GM12878 (cell line): ENCODE measurements around the gene RUNDC1. TPM values are rescaled to one million over a fixed set of nuclear protein-coding genes. Genes with fewer than 3 reads are reported as not detected.
A peak's percentile ranks its signal among the peaks of the same experiment; 100 is the strongest.
"Not testable (repeated sequence)": the region's sequence is repeated elsewhere in the genome, so short reads cannot be mapped to it uniquely, and the experiment has no call there.

ENCODE experiments used
- ATAC-seq: fragments of 200-7000 bp; cut with Tn5 transposase; 3 replicates; pipeline ENCODE4 v1.9.1; 2020; ENCODE audit warnings: mild to moderate bottlenecking, moderate library complexity
- BruUV-seq: library from RNA; stranded (reverse); fragments of 400-500 nt; replicated peaks from 2 replicates; lab custom pipeline; 2021; lab: Mats Ljungman, UMichigan
- CTCF ChIA-PET: fragments of 300-600 bp; sonication (Branson Sonifier 250); formaldehyde crosslinking; extraction: SDS; loops from one replicate; lab custom pipeline; 2021; ENCODE audit warnings: inconsistent platforms; lab: Yijun Ruan, JAX
- POLR2A ChIA-PET: fragments of 350-600 bp; formaldehyde crosslinking; extraction: SDS; loops from one replicate; lab custom pipeline; 2021; ENCODE audit warnings: inconsistent platforms; lab: Charles Lee
- RAD21 ChIA-PET: fragments of 300-600 bp; sonication (Branson Sonifier 250); formaldehyde crosslinking; loops from one replicate; lab custom pipeline; 2023; ENCODE audit warnings: antibody characterized with exemption; ENCODE audit not compliant: unreplicated experiment; lab: Charles Lee
- SMC1A ChIA-PET: fragments of 300-600 bp; sonication (Branson Sonifier 250); formaldehyde crosslinking; loops from one replicate; lab custom pipeline; 2023; ENCODE audit not compliant: unreplicated experiment, uncharacterized antibody; lab: Charles Lee
- DNase-seq: peaks from one replicate; pipeline ENCODE4 v3.0.0-alpha.2; 2011; ENCODE audit warnings: low read depth, low spot score
- FAIRE-seq: peaks from 3 replicates; lab custom pipeline; 2011; peaks lifted over from hg19 to GRCh38; lab: Jason Lieb, UNC
- H2AFZ ChIP-seq: 2 replicates; pipeline ENCODE4 v1.6.0; 2011; ENCODE audit warnings: low read depth, low read length, control low read depth; ENCODE audit not compliant: control insufficient read depth
- H3K27ac ChIP-seq: 2 replicates; pipeline ENCODE4 v1.5.1; 2011; ENCODE audit warnings: control low read depth; ENCODE audit not compliant: control insufficient read depth, insufficient read depth
- H3K27me3 ChIP-seq, 2 experiments: replicated peaks in 1 of 2; 2 replicates each; pipeline versions ENCODE4 v1.6.0 to v1.6.1; 2011; ENCODE audit warnings: low read length in 1 of 2; ENCODE audit not compliant: control insufficient read depth in 2 of 2, insufficient read depth in 2 of 2
- H3K36me3 ChIP-seq, 2 experiments: 2 replicates each; pipeline ENCODE4 v1.5.1; 2011; ENCODE audit warnings: low read length in 1 of 2; ENCODE audit not compliant: control insufficient read depth in 2 of 2, insufficient read depth in 2 of 2
- H3K4me1 ChIP-seq: 2 replicates; pipeline ENCODE4 v1.6.1; 2011; ENCODE audit warnings: mild to moderate bottlenecking, low read length, moderate library complexity, mixed read lengths; ENCODE audit not compliant: control insufficient read depth, insufficient read depth
- H3K4me2 ChIP-seq: 2 replicates; pipeline ENCODE4 v1.6.0; 2011; ENCODE audit warnings: control low read depth; ENCODE audit not compliant: control insufficient read depth, insufficient read depth
- H3K4me3 ChIP-seq: fragments of 200-600 bp; sonication (generic); 2 replicates; pipeline ENCODE4 v1.5.1; 2016
- H3K79me2 ChIP-seq: 2 replicates; pipeline ENCODE4 v1.6.0; 2011; ENCODE audit warnings: low read length; ENCODE audit not compliant: control insufficient read depth, insufficient read depth
- H3K9ac ChIP-seq: 2 replicates; pipeline ENCODE4 v1.8.0; 2011; ENCODE audit warnings: low read length, control low read depth, mixed read lengths; ENCODE audit not compliant: control insufficient read depth, insufficient read depth
- H3K9me3 ChIP-seq: replicated peaks from 3 replicates; pipeline ENCODE4 v1.5.1; 2011; ENCODE audit warnings: mild to moderate bottlenecking, low read length; ENCODE audit not compliant: control insufficient read depth, insufficient read depth
- H4K20me1 ChIP-seq: 2 replicates; pipeline ENCODE4 v1.6.0; 2011; ENCODE audit not compliant: control insufficient read depth, insufficient read depth
- SREBF1 ChIP-seq: IDR thresholded peaks from 2 replicates; pipeline ENCODE4 v1.6.1; 2012; ENCODE audit warnings: mild to moderate bottlenecking, low read length
- ZZZ3 ChIP-seq: IDR thresholded peaks from 2 replicates; pipeline ENCODE4 v1.6.1; 2011; ENCODE audit warnings: low read depth; ENCODE audit not compliant: control insufficient read depth, insufficient read length
- WGBS: methylation state at CpG from one replicate; pipeline ENCODE4 v1.1.6; 2016; ENCODE audit warnings: low lambda C conversion rate; ENCODE audit not compliant: insufficient replicate concordance, insufficient coverage; ENCODE audit errors: missing lambda C conversion rate; 5-methylcytosine and 5-hydroxymethylcytosine counted together
- in situ Hi-C: fragments of 300-500 bp; cut with MboI; formaldehyde crosslinking; loops from 9 replicates; pipeline ENCODE4 v1.14.3; 2018; ENCODE audit warnings: mixed read lengths
- intact Hi-C: fragments of 100-400 bp; cut with micrococcal nuclease; formaldehyde crosslinking; loops from one replicate; pipeline ENCODE4 v1.14.2; 2022; ENCODE audit not compliant: unreplicated experiment
- polyA plus RNA-seq, 11 experiments: library from polyadenylated mRNA; depleted of rRNA in 4 of 11; unstranded in 6 of 11; stranded (reverse) in 5 of 11; fragments of >200 nt; fragmentation: Nextera tagmentation in 4 of 11; fragmentation: Illumina TruSeq in 1 of 11; extraction: Ambion mirVana in 4 of 11; extraction: Trizol in 1 of 11; gene quantifications; 1 replicate in 1 of 11; 2 replicates in 10 of 11; pipeline versions ENCODE4 v1.2.1 to v1.2.3, GENCODE V29; 2011 to 2016; ENCODE audit warnings: inconsistent platforms in 2 of 11, missing spikeins in 2 of 11, low read depth in 1 of 11
- total RNA-seq, 4 experiments: library from RNA; depleted of rRNA in 3 of 4; stranded (reverse); fragments of >200 nt in 3 of 4; fragmentation: Illumina TruSeq in 1 of 4; extraction: Trizol in 1 of 4; gene quantifications; 2 replicates each; pipeline versions ENCODE4 v1.2.1 to v1.2.3, GENCODE V29; 2013 to 2021

Gene RUNDC1
- total and polyA plus RNA-seq, 10 of the 15 experiments (the other 5 are each of a cell fraction or from before 2014, with no cell fraction given), result 2.9 to 15.6 (median 8.2) TPM

DNA sequence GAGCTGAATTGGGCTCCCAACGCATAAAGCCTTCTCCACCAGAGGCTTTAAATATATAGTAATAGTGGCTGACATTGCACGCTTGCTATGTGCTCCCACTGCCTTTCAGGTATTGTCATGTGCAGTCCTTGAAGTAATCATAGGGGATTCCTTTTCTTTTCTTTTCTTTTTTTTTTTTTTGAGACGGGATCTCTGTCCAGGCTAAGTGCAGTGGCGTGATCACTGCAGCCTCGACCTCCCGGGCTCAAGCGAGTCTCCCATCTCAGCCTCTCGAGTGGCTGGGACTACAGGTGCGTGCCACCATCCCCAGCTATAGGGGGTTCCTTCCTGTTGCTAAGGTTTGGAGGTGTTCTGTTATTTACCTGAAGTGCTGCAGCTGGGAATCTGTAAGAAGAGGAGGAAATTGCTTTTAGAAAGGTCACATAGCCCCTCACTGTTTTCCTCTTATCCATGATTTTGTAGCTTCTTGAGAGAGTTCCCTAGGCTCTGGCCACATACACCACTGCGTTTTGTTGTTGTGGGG, 18.7 kb downstream of the RUNDC1 start:
- POLR2A ChIA-PET, result interaction anchor here (0.6 to 2.6 kb wide), 6 partner anchors 8 to 314 kb away, joined by 3 to 21 read pairs (median 6); partner anchors contain the start of genes AARSD1, IFI35, PTGES3L and RUNDC1
- Histone ChIP-seq H4K20me1 (no peaks in the 10 kb centered on the region), H3K9me3 (no peaks in the 10 kb centered on the region), H3K36me3 (peaks cover 8 to 19% of the 10 kb centered on the region in 2 experiments), H3K4me3 (peak overlapping the region; percentile 95), H2AFZ (no peak overlapping the region), H3K4me1 (peaks cover 3% of the 10 kb centered on the region; the same call in 1 of the 2 replicates), H3K27me3 (no peaks in the 10 kb centered on the region), H3K4me2 (peak overlapping the region; percentile 73), H3K27ac (peak overlapping the region; percentile 82), H3K79me2 (peaks cover 26% of the 10 kb centered on the region), H3K9ac (peak overlapping the region; percentile 99)
- BruUV-seq, result no TSS peak
- CTCF ChIA-PET, result interaction anchor here (0.8 to 4.8 kb wide), 15 partner anchors 8 to 805 kb away, joined by 3 to 66 read pairs (median 8); partner anchors contain the start of genes AOC2, BECN1, DHX8 and GHDC
- DNase-seq (no peak), ATAC-seq (no peak), FAIRE-seq (no peak)
- in situ Hi-C loops (no loop called here), intact Hi-C loops (loop anchor here (2.0 to 10.0 kb wide), 2 partner anchors 34 to 154 kb away; partner anchors contain the start of genes AARSD1 and AOC2)
- SMC1A ChIA-PET, result interaction anchor here (0.6 to 3.7 kb wide), 7 partner anchors 13 to 744 kb away, joined by 4 to 47 read pairs (median 5); partner anchors contain the start of gene PSME3
- 2% methylated on average over 9 of the region's 10 CpGs for WGBS
- TF ChIP-seq ZZZ3 (peak; percentile 2), SREBF1 (no peak)
- RAD21 ChIA-PET, result interaction anchor here (1.5 to 2.7 kb wide), 10 partner anchors 9 to 451 kb away, joined by 3 to 31 read pairs (median 7); partner anchors contain the start of genes IFI35, PSMC3IP and VPS25

DNA sequence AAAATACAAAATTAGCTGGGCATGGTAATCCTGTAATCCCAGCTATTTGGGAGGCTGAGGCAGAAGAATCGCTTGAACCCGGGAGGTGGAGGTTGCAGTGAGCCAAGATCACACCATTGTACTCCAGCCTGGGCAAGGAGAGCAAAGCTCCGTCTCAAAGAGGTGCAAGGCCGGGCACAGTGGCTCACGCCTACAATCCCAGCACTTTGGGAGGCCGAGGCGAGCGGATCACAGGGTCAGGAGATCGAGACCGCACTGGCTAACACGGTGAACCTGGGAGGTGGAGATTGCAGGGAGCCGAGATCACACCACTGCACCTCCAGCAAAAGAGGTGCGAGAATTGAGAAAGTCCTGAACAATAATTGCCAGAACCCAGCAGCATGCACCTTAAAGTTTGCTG, 20.5 kb downstream of the RUNDC1 start:
- H4K20me1 ChIP-seq, H2AFZ ChIP-seq, H3K4me2 ChIP-seq, H3K4me3 ChIP-seq, H3K9ac ChIP-seq, H3K4me1 ChIP-seq, intact Hi-C loops, in situ Hi-C loops, H3K27me3 ChIP-seq, ATAC-seq, H3K9me3 ChIP-seq, RAD21 ChIA-PET, H3K27ac ChIP-seq, DNase-seq, FAIRE-seq: not testable (repeated sequence)
- CTCF ChIA-PET, result interaction anchor here (0.7 kb wide), 1 partner anchor 211 kb away, joined by 3 read pairs; no protein-coding TSS in a partner anchor
- Histone ChIP-seq H3K79me2 (peaks cover 26% of the 10 kb centered on the region), H3K36me3 (peaks cover 8 to 19% of the 10 kb centered on the region in 2 experiments)
- SMC1A ChIA-PET, result interaction anchor here (0.6 kb wide), 1 partner anchor 61 kb away, joined by 3 read pairs; no protein-coding TSS in a partner anchor
- 97% methylated on average over 13 of the region's 13 CpGs for WGBS
- BruUV-seq, result TSS peak; percentile 16
- POLR2A ChIA-PET, result interaction anchor here (0.6 kb wide), 1 partner anchor 17 kb away, joined by 3 read pairs; no protein-coding TSS in a partner anchor
